Spinal cord (tissue), 10 donors: ENCODE measurements around the gene WDR33. TPM values are rescaled to one million over a fixed set of nuclear protein-coding genes. Genes with fewer than 3 reads are reported as not detected.

Source experiments
- DNase-seq, 6 donors: peaks; one replicate each; pipeline versions ENCODE4 v3.0.0 to v3.0.0-alpha.2; 2013 to 2015; ENCODE audit warnings: low spot score in 6 of 6, low read depth in 4 of 6
- H3K27ac ChIP-seq: one replicate; pipeline ENCODE4 v1.5.1; 2013; ENCODE audit warnings: low read depth, low read length, control low read depth
- H3K27me3 ChIP-seq: one replicate; pipeline ENCODE4 v1.6.1; 2013; ENCODE audit warnings: low read length; ENCODE audit not compliant: control insufficient read depth, insufficient read depth
- H3K36me3 ChIP-seq: one replicate; pipeline ENCODE4 v1.6.1; 2013; ENCODE audit warnings: low read length; ENCODE audit not compliant: control insufficient read depth, insufficient read depth
- H3K4me1 ChIP-seq: one replicate; pipeline ENCODE4 v1.6.1; 2013; ENCODE audit warnings: low read length; ENCODE audit not compliant: control insufficient read depth, insufficient read depth
- H3K4me3 ChIP-seq: one replicate; pipeline ENCODE4 v1.5.1; 2013; ENCODE audit warnings: low read depth, low read length, control low read depth
- H3K9me3 ChIP-seq: one replicate; pipeline ENCODE4 v1.6.1; 2013; ENCODE audit warnings: low read length; ENCODE audit not compliant: control insufficient read depth, insufficient read depth
- WGBS: methylation state at CpG from one replicate; pipeline ENCODE4 v1.1.5; 2013; ENCODE audit warnings: missing lambda C conversion rate; ENCODE audit not compliant: insufficient coverage; 5-methylcytosine and 5-hydroxymethylcytosine counted together
- polyA plus RNA-seq, 2 donors: library from polyadenylated mRNA; unstranded; fragments of 120-200 nt; gene quantifications; one replicate each; pipeline ENCODE4 v1.2.1, GENCODE V29; 2013; ENCODE audit not compliant: insufficient read length in 2 of 2
- total RNA-seq, 2 donors: library from RNA; depleted of rRNA in 1 of 2; stranded (reverse); fragments of 120-200 nt in 1 of 2; fragments of >200 nt in 1 of 2; gene quantifications; one replicate each; pipeline versions ENCODE4 v1.2.3 to v1.2.4, GENCODE V29; 2013 to 2014
- donor health status: healthy.

WDR33 gene
- total and polyA plus RNA-seq, 4 donors: 37.4 to 59.1 (median 42.5) TPM

DNA sequence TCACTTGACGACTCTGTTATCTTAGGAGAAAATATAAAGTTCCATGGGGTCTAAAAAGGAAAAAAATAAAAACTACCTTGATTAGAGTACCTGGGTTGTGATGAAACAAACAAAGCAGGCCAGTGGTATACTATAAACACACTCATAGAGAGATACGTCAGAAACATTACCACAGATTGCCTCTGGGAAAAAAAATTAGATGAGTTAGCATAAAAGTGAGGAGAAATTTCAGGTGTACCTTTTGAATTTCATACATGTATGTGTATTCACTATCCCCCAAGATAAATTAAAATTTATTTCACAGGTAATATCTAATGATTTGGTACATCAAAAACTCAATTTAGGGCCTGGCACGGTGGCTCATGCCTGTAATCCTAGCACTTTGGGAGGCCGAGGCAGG is 18.2 kb downstream of the WDR33 start:
- DNase-seq: no peak
- Histone ChIP-seq H3K9me3 (no peaks in the 10 kb centered on the region), H3K36me3 (no peaks in the 10 kb centered on the region), H3K27me3 (no peaks in the 10 kb centered on the region), H3K4me1 (no peaks in the 10 kb centered on the region), H3K4me3 (no peak overlapping the region), H3K27ac (no peak overlapping the region)
- WGBS: no CpG with 5 or more reads among the region's 4 CpGs

DNA sequence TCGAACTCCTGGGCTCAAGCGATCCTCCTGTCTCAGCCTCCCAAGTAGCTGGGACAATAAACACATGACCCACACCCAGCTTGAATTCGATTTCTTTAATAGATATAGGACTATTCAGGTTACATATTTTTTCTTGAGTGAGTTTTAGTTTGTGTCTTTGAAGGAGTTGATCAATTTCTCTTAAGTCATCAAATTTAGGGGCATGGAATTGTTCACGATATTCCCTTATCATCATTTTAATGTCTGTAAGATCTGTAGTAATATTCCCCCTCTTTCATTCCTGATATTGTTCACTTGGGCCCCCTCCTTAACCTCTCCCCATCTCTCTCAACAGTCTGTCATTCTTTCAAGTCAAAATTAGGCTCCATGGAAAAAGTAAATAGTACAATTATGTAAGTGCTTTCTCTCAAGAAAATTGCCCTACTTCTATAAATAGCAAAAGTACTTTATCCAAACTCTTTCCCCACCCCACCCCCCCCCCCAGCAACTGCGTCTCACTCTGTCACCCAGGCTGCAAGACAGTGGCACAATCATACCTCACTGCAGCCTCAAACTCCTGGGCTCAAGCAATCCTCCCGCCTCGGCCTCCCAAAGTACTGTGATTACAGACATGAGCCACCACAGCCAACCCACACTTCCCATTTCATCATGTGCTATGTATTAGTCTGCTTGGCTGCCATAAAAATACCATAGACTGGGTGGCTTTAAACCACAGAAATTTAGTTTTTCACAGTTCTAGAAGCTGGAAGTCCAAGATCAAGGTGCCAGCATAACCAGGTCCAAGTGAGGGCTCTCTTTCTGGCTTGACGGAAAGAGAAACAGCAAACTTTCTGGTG is 20.1 kb downstream of the WDR33 start:
- no peaks in the 10 kb centered on the region for H3K9me3 ChIP-seq
- H3K4me3 ChIP-seq: no peak overlapping the region
- peaks cover 5% of the 10 kb centered on the region for H3K36me3 ChIP-seq
- no peaks in the 10 kb centered on the region for H3K4me1 ChIP-seq
- WGBS: 100% methylated on average over 3 of the region's 8 CpGs
- H3K27me3 ChIP-seq: no peaks in the 10 kb centered on the region
- no peak for DNase-seq
- H3K27ac ChIP-seq: no peak overlapping the region

DNA sequence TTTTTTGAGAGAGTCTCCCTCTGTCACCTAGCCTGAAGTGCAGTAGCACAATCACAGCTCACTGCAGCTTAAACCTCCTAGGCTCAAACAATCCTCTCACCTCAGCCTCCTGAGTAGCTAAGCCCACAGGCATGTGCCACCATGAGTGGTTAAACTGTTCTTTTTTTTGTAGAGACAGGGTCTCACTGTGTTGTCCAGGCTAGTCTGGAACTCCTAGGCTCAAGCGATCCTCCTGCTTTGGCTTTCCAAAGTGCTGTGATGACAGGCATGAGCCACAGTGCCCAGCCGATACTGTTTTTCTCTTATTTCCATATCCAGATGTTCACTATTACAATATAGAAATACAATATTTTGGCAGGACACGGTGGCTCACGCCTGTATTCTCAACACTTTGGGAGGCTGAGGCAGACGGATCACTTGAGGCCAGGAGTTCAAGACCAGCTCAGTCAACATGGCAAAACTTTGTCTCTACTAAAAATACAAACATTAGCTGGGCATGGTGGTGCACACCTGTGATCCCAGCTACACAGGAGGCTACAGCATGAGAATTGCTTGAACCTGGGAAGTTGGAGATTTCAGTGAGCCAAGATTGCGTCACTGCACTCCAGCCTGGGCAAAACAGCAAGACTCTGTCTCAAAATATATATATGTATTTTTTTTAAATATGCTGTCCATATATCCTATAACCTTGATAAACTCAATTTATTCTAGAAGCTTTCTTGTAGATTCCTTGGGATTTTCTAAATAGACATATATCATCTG is 24.7 kb downstream of the WDR33 start:
- no peak overlapping the region for H3K27ac ChIP-seq
- H3K4me1 ChIP-seq: no peaks in the 10 kb centered on the region
- no peaks in the 10 kb centered on the region for H3K27me3 ChIP-seq
- H3K9me3 ChIP-seq: no peaks in the 10 kb centered on the region
- DNase-seq: no peak
- H3K36me3 ChIP-seq: peaks cover 5% of the 10 kb centered on the region
- H3K4me3 ChIP-seq: no peak overlapping the region
- 100% methylated on average over 5 of the region's 6 CpGs for WGBS

DNA sequence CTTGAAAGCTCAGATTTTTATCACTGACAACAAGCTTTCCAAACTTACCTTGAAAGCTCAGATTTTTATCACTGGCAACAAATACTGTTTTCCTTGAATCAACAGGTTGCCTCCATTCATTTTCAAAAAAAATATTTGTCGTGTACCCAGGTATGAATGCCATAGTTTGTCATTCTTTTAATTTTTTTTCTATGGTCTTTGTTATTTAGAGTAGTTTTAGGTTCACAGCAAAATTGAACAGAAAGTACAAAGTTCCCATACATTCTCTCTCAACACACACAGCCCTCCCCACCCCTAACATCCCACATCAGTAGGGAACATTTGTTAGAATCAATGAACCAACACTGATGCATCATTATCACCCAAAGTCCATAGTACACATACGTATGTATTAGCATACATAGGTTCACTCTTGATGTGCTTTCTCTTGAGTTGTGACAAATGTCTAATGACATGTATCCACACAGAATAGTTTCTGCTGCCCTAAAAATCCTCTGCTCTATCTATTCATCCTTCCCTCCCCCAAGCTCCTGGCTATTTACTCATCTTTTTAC is 25.9 kb downstream of the WDR33 start:
- H3K27me3 ChIP-seq: no peaks in the 10 kb centered on the region
- H3K4me1 ChIP-seq: no peaks in the 10 kb centered on the region
- no peak overlapping the region for H3K27ac ChIP-seq
- no peak overlapping the region for H3K4me3 ChIP-seq
- WGBS: no CpG with 5 or more reads among the region's 2 CpGs
- H3K9me3 ChIP-seq: no peaks in the 10 kb centered on the region
- DNase-seq: no peak
- peaks cover 5% of the 10 kb centered on the region for H3K36me3 ChIP-seq

DNA sequence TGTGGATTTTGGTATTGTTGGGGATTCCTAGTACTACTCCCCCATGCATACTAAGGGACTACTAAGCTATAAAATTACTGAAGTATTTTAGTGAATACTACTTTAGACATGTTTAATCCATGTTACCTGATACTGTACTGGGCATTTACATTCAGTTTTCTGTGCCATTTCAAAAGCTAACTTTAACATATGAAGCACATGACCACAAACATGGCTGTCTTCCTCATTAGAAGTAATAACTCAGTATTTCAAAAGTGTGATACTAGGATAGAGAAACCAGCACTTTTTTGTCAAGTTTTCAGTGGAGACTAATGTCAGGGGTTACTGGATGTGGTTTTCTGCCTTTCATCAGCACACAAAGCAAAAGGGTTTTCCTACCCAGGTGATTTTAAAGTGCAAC is 27.9 kb downstream of the WDR33 start:
- H3K4me1 ChIP-seq: no peaks in the 10 kb centered on the region
- H3K36me3 ChIP-seq: peaks cover 5% of the 10 kb centered on the region
- no peak for DNase-seq
- no peaks in the 10 kb centered on the region for H3K9me3 ChIP-seq
- H3K4me3 ChIP-seq: no peak overlapping the region
- no peaks in the 10 kb centered on the region for H3K27me3 ChIP-seq
- H3K27ac ChIP-seq: no peak overlapping the region

DNA sequence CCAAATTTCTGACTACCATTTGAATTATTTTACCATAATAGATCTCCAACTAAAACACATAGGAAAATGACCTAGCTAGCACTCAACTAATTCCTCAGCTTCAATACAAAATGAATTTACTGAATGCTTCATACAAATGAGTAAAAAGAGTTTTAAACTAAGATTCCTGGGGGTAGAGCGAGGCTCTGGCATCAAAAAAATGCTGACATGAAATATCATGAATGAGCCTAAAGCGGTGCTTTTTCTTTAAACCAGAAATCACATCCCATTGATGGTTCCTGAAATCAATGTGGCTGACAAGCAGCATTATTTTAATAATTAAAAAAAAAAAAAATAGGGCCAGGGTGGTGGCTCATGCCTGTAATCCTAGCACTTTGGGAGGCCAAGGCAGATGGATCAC is 32.1 kb downstream of the WDR33 start:
- WGBS: no CpG with 5 or more reads among the region's 2 CpGs
- DNase-seq: no peak
- no peaks in the 10 kb centered on the region for H3K36me3 ChIP-seq
- H3K4me3 ChIP-seq: no peak overlapping the region
- no peak overlapping the region for H3K27ac ChIP-seq
- no peaks in the 10 kb centered on the region for H3K9me3 ChIP-seq
- no peaks in the 10 kb centered on the region for H3K27me3 ChIP-seq
- H3K4me1 ChIP-seq: peaks cover 5% of the 10 kb centered on the region

DNA sequence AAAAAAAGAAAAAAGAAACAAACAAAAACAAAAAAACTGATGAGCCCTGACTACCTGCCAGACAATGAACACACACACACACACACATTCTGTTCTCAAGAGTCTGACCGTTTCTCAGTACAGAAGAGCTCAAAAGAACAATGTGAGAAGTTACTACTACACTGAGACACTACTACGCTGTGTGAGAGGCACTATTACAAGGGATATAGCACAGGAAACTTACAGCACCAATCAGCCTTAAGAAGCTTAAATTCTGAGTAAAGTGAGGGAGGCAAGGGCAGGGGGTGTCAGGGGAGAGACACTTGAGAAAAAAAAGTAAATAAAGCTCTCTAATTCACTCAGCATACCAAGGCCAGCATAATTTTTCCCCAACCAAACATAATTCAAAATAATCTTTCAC is 32.5 kb downstream of the WDR33 start:
- H3K27me3 ChIP-seq: no peaks in the 10 kb centered on the region
- DNase-seq: no peak
- peaks cover 5% of the 10 kb centered on the region for H3K4me1 ChIP-seq
- no peaks in the 10 kb centered on the region for H3K9me3 ChIP-seq
- WGBS: no CpG with 5 or more reads among the region's 2 CpGs
- H3K36me3 ChIP-seq: no peaks in the 10 kb centered on the region
- no peak overlapping the region for H3K4me3 ChIP-seq
- no peak overlapping the region for H3K27ac ChIP-seq

DNA sequence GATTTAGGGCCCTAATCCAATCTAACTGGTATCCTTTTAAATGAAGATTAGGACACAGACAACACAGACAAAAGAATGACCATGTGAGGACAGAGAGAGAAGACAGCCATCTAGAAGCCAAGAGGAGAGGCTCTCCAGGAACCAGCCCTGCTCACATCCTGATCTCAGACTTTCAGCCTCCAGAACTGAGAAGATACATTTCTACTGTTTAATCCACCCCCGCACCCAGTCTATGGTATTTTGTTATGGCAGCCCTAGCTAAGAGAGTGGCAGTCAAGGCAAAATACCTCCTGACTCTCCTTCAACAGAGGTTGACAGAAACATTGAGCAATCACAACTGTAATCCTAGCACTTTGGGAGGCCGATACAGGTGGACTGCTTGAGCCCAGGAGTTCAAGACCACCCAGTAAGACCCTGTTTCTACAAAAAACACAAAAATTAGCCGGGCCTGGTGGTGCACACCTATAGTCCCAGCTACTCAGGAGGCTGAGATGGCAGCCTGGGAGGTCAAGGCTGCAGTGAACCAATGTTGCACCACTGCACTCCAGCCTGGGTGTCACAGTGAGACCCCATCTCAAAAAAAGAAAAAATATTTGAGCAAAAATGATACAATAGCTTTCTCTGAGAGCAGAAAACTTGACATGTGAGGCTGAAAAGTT is 34.7 kb downstream of the WDR33 start:
- 90% methylated on average over 3 of the region's 3 CpGs for WGBS
- no peak overlapping the region for H3K27ac ChIP-seq
- H3K27me3 ChIP-seq: no peaks in the 10 kb centered on the region
- no peaks in the 10 kb centered on the region for H3K9me3 ChIP-seq
- no peak for DNase-seq
- H3K4me3 ChIP-seq: no peak overlapping the region
- no peaks in the 10 kb centered on the region for H3K36me3 ChIP-seq
- H3K4me1 ChIP-seq: peaks cover 5% of the 10 kb centered on the region

DNA sequence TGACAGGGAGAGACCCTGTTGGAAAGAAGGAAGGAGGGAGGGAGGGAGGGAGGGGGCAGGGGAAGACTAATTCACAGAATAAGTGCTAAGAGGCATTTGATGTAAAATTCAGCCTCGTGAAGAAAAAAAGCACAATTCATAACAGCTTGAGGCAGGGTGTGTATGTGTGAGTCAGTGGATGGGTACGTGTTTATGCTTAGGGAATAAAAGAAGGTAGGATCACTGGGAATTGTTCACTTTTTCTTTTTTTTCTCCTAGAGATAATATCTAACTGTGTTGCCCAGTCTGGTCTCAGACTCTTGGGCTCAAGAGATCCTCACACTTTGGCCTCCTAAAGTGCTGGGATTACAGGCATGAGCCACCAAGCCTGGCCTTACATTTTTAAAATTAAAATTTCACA is 39.2 kb downstream of the WDR33 start:
- Histone ChIP-seq H3K9me3 (no peaks in the 10 kb centered on the region), H3K36me3 (peaks cover 7% of the 10 kb centered on the region), H3K4me3 (no peak overlapping the region), H3K27ac (no peak overlapping the region), H3K4me1 (peaks cover 5% of the 10 kb centered on the region), H3K27me3 (no peaks in the 10 kb centered on the region)
- no peak for DNase-seq
- WGBS: no CpG with 5 or more reads among the region's 2 CpGs
